CMK (cell line): ENCODE data around the gene CTXND1.

ENCODE experiments used
- DNase-seq: peaks from one replicate; pipeline ENCODE4 v3.0.0-alpha.2; 2010; ENCODE audit warnings: low read depth

The CTXND1 gene

GRCh38 chr15:80157215-80157614, 94.8 kb downstream of the CTXND1 start:
- DNase-seq, result no peak

- DNase-seq, result no peak
These were observed 95.8 kb downstream of the CTXND1 start for GRCh38 chr15:80156176-80156720.

GRCh38 chr15:80155378-80156175, 96.4 kb downstream of the CTXND1 start:
- DNase-seq, result peak; percentile 94

GRCh38 chr15:80155001-80155377, 97.0 kb downstream of the CTXND1 start:
- DNase-seq, result no peak

- no peak for DNase-seq
These were observed 97.7 kb downstream of the CTXND1 start for GRCh38 chr15:80154336-80154735.

GRCh38 chr15:80153900-80154299, 98.1 kb downstream of the CTXND1 start:
- DNase-seq, result peak; percentile 66

- peak; percentile 80 for DNase-seq
These were observed 98.8 kb downstream of the CTXND1 start, which contains the start of gene FAH for GRCh38 chr15:80152896-80153876. Gene FAH (plus strand): TSS chr15:80152999. CDS start chr15:80153055, 56 bp downstream.

GRCh38 chr15:80152180-80152895, 99.7 kb downstream of the CTXND1 start:
- peak; percentile 95 for DNase-seq

GRCh38 chr15:80151576-80151975, 100.4 kb downstream of the CTXND1 start:
- DNase-seq, result no peak

- DNase-seq, result no peak
These were observed 100.9 kb downstream of the CTXND1 start for GRCh38 chr15:80151148-80151547.
